ENCODE data around the gene SLC6A2.

SLC6A2 gene

DNA sequence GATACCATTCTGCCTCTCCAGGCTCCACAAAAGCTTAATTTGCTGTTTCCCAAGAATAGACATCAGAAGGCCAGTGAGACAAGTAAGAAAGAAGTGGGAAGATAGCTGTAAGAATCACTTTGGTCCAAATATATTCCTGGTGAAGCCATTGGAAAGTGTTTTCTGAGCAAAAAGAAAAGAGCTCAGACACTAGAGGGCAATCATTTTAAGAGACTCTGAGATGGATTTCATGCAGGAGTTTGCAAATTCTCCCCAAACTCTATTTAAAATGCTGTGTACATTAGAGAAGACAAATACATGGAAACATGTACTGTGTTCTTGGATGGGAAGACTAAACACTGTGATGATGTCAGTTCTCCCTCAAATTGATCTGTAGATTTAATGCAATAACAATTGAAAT, 8.0 kb upstream of the SLC6A2 start:
- DNase-seq, result no peak

DNA sequence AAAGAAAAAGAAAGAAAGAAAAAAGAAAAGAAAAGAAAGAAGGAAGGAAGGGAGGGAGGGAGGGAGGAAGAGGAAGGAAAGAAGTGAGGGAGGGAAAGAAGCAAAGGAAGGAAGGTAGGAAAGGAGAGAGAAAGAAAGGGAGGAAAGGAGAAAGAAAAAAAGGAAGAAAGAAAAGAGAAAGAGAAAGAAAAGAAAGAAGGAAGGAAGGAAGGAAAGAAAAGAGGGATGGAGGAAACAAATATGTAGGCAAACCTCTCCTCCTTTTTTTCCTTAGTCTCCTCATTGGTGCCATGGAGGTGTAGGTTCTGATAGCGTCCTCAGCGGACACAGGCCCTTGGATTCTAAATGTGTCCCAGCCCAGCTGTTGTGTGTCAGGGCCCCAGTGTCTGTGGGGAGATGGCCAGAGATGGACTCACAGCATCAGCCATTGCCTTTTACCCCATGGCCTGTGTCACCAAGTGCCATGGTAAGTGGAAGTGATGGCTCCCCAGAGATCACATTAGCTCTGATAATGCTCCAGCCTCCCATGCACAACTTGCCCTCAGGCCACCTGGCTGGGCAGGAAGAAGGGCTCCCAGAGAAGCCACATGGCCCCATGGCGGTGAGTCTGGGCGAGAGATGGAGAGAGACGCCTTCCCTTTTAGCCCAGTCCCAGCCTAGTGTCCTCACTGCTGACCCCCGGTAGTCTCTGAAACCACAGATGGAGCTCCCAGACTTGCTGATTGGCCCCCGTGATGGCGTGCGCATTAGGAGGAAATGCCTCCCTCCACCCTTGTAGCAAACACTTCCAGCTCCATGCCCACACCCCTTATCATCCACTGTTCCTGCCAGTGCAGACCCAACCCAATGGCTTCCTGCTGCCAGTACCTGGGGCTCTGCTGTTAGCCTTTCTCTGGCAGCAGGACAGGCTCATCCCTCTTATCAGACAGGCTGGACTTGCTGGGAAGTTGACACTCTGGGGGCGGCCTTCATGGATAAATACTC, 3.7 kb upstream of the SLC6A2 start:
- no peak for DNase-seq

DNA sequence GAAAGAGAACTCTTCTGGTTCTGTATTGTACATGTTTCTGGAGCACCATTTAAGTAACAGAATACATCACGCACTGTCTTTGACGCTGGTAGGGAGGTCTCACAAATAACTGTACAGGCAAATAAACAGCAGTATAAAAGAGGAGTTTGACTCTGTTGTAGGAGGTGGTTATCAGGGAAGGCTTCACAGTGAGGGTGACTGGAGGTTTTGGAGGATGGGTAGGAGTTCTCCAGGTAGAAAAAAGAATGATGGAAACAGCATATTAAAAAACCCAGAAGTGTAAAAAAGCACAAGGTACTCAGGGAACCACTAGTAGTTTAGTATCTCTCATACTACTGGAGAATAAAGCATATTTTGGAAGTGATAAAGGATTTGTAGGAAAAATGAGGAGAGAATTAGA, 2.7 kb upstream of the SLC6A2 start:
- no peak for DNase-seq

DNA sequence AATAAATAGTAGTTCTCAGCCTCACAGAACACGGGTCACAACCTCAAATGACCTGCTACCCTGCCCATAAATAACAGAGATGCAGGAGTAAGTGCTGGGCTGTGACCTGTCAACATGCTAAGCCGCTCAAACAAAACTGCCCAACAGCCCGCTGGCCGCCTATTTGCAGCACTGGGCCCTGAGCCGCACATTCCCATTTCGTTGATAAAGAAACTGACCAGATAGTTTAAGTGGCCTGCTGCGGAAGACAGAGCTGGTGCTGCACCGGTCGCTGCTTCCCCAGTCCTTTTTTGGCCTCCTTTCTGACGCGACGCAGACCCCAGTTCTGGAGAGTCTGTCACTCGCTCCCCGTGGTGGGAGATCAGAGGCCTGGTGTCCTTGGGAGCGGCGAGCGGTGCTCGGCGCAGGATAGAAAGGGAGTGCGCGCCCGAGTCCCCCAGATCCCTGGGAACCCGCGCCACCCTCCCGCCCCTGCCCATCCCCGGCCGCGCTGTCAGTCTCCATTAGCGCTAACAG, 349 bp upstream of the SLC6A2 start:
- no peak for DNase-seq

DNA sequence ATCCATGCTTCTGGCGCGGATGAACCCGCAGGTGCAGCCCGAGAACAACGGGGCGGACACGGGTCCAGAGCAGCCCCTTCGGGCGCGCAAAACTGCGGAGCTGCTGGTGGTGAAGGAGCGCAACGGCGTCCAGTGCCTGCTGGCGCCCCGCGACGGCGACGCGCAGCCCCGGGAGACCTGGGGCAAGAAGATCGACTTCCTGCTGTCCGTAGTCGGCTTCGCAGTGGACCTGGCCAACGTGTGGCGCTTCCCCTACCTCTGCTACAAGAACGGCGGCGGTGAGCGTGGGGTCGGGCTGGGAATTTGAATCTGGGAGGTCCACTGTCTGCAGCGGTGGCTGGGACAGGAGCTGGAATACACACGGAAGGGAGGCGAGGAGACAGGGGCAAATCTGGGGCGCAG, 904 bp downstream of the SLC6A2 start:
- DNase-seq, result no peak

DNA sequence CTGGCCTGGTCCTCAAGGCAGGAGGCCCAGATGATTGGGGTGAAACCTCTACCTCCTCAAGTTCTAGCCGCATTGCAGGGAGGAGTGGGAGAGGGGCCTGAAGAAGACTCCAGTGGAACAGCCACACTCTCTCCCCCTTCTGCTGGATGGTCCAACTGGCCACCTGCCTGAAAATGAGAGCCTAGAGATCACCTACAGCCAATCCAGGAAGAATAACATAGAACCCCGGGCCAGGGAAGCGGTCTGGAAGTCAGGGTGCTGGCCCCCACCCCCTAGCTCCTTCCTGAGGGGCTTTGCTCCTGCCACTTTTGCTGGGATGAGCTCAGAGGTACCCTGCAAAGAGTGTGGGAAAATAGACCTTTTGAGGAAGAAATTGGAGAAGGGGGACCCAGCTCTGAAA, 1.8 kb downstream of the SLC6A2 start:
- no peak for DNase-seq

DNA sequence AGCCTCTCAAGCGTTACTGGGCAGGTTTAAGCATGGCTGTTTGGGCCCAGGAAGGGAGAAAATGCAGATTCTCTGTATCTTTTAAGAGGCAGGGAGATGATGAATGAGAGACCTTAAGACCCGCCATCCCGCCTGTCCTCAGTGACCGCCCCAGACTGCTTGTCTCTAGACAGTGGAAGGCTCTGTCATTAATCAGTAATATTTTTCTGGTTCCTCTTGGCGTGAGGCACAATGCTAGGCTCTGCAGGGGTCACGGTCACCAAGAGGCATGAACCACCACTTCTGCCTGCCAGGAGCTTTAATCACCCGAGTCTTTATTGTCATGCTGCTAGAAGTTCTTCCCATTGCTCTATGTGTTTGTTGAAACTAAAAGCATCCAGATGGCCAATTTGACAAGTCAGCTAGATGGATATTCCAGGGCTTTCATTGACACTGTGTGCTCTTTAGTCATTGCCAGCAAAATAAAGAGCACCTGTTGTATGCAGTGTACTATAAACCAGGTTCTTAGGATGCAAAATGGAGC, 3.2 kb downstream of the SLC6A2 start:
- DNase-seq, result no peak

DNA sequence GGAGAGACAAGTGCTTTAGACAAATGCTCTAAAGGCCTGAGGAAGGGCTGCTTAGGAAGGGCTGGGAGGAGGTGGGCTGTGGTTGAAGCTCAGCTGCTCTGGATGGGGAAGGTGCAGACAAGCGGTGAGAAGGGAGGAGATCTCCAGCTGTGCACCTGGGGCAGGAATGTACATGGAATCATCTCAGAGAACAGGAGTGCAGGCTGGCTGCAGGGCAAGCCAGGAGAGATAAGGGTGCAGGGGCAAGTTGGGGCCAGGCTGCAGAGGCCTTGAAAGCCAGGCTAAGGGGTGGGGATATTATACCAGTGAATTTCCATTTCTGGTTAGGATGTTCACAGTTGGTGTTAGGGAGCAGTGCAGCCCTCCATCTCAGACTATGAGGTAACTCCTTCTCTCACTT, 4.2 kb downstream of the SLC6A2 start:
- no peak for DNase-seq

DNA sequence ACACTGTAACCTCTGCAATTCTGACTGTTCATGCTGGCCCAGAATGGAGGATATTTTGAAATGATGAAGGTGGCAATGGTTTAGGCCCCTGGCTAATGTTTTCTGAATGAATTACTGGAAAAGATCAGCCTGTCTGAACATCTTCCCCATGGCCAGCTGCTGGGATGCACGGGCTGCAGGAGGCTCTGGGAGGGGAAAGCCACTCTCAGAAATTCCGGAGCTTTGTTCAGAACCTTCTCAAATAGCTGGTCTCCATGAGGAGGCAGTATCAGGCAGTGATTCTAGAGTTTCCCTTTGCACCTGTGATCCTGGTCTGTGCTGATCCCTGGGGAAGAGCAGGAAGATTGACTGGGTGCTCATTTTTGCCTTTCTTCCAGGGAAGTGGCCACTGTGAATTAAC, 5.0 kb downstream of the SLC6A2 start:
- DNase-seq, result no peak

DNA sequence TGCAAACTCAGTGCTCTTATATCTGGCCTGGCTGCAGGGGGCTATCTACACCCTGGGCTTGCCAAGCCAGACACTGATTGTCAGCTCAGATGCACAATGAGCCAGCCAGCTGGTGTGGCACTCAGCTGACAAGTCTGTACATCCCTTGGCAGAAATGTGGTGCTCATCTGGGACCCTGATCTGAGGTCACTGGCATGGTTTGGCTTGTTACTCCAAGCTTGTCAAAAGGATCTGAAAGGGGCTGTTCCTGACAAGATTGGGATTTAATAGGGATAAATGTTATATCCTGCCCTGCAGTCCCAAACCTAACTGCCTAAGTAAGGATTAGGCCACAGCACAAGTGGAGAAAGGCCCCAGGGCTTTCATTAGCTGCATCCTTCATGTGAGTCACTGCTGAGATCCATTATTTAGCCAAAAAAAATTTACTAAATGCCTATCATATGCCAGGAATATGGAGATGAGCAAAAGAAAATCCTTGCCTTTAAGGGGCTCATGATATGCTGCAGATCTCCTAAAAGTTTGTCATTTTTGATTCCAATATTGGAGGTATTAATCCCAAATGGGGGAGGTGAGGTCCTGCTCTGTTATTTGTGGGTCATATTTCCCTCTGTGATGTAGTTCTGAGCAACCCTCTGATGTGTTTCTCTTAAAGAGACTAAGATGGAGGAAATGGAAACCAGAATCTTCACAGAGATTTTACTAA, 6.3 kb downstream of the SLC6A2 start:
- DNase-seq, result no peak

DNA sequence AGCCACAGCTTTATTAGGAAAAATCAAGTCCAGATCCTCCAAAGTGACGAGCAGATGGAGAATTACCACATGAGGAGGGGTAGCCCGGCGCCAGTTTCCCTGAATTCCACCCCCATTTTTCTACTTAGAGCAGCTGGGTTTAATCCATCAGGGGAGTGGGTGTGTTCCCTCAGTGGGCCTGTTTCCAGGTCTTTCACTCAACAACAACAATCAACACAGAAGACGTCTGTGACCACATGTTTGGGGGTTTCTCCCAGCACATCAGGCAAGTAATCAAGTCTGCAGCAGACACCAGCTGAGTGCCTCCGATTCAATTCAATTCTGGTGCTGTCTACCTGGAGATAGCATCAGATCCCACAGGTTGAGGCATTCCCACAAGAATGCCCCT, 6.8 kb downstream of the SLC6A2 start:
- DNase-seq, result no peak

DNA sequence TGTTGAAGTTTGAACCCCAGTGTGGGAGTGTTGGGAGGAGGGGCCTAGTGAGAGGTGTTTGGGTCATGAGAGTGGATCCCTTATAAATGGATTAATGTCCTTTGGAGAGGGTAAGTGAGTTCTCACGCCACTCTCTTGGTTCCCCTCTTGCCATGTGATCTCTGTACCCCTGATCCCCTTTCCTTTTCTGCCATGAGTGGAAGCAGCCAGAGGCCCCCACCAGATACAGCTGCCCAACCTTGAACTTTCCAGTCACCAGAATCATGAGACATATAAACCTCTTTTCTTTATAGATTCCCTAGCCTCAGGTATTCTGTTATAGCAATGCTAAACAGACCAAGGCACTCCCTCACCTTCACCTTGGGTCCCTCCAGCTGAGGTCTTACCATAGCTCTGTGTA, 7.4 kb downstream of the SLC6A2 start:
- DNase-seq, result no peak

DNA sequence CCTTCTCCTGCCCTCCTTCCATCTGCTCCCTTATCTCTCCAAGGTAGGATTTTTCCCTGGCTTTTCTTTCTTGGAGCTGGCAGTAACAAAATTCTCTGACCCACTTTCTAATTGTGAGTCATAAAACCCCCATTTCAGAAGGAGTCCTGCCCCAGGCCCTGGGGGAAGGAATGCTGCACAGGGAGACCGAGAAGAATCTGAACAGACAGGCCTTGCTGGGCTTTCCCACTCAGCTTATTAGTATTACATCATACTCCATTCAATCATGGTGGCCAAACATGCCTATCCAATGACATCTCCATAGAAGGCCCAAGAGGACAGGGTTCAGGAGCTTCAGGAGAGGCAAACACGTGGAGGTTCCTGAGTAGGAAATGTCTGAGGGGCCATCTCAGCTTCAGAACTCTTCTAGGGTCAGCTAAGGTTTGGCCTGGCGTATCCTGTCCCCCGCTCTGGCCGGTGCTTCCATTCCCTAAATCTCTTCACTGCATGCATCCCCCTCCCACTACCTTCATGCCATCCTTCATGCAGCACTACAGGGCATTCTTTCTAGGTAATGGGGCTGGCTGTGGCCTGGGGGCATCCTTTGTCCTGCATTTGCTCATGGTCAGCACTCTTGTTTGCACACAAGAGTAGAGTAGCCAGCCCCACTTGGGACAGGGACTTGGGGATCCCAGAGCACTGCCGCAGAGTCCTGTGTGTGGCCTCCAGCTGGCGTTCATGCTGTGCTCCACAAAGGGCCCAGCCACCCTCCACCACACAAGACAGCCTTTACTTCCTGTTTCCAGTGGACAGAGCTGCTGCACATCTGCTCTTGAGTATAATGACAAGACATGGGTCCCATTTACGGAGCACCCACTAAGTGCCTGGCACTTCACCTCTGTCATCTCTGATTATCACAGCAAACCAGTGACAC, 8.2 kb downstream of the SLC6A2 start:
- DNase-seq, result no peak

DNA sequence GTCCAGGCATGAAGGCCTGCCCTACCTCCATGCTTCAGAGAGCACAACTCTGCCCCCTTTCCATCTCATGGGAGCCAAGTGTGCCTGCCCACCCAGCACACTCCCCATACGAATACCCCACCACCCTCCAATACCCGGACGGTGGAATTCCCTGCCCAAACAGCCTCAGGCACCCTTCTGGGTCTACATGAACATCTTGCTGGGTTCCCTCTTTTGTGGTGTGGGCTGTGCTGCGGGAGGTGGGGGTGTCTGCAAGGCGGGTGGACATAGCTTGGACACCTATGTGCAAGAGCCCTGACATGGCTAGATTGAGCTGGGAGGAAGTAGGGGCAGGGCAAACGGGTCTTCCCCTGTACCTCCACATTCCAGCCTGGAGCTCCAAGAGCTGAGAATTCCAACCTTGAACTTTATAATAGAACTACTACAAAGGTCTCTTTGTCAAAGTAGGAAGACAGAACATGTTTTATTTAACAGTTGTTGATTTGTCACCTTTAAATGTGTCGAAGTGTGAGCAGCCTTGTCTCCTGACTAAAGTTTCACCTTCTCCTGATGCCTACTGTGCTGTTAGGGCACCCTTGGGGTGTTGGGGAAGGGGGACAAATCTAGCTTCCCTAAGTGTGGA, 9.1 kb downstream of the SLC6A2 start:
- no peak for DNase-seq

DNA sequence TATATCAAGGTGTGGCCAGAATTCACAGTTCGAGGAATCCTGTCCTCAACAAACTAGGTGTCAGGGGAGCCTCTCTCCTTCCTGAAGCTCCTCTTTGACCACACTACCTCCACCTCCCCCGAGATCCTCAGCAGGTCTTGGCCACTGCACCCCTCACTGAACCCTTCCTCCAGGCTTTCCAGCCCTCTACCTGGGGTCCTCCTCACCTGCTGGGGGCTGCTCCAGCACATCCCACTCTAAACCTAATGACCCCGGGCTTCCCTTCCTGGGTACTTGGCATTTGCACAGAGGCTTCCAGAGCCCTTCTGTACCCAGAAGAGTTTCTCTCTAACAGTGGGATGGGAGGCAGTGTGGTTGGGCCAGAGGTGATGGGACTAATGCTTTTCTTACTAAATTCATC, 9.7 kb downstream of the SLC6A2 start:
- DNase-seq, result no peak

DNA sequence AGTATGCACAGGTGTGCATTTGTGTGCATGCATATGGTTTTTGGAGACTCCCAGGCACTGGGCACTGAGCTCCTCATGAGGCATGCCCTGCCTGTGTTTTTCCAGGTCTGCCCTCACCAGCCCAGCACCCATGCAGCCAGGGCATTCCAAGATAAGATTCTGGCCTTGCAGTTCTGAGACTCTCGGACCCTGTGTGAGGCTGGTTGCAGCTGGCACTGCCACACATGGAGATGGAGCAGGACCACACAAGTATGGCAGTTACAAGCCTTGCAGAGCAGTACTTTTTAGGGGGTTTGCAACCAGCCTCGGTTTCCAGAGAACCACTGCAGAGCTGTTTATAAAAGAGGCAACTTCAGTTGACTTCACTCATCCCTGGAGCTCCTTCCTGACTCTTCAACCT, 10.2 kb downstream of the SLC6A2 start:
- DNase-seq, result no peak

DNA sequence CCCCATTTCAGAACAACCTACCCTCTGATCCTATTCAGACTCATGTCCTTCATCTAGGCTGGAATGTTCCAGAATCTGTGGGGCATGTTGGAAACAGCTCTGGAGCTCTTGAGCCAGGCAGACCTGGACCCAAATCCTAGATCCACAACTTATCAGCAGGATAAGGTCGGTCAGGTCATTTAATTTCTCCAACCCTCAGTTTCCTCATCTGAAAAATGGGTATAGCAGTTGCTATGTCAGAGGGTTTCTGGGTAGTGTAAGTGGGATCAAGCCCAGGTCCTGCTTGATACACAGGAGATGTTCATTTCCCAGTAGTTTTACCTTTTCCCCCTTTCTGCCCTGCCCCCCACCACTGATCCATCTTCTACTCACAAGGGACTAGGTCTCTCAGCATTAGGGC, 12.0 kb downstream of the SLC6A2 start:
- DNase-seq, result no peak

DNA sequence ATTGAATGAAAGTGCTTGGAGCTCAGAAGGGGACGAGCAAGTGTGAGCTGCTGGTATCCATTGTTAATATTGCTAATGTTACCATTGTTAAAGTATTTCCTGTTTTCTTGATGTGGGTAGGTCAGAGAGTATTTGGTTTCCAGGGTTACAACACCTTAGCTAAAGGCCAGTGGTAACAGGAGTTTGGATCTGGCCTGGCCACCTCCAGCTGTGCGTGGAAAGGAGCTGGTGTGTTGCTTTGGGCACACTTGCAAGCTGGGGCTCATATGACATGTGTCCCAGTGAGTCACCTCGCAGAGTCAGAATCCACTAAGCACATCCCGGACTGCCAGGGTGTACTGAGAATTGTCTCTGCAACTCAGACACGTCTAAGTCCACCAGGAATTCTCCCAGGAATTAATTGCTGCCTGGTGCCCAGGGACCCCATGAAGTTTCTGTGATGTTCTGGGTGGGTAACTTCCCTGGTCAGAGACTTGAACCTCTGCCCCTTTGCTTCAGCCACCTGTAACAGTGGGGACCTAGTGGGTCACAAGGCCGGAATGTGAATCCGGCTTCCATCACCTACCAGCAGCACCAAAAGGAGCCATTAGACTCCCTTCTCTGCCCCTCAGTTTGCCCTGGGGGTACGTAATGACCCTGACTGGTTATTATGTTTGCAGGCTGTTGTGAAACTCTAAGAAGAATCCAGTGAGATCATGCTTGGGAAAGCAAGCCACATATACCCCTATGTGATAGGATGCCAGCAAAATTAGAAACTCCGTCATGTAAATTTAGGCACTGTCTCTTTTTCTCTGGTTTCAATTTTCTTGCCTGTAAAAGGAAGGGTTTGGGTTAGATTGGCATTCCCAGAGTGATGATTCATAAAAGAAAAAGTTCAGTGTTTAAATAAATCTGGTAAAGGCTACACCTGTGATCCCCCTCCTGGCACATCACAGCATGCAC, 12.8 kb downstream of the SLC6A2 start:
- no peak for DNase-seq

DNA sequence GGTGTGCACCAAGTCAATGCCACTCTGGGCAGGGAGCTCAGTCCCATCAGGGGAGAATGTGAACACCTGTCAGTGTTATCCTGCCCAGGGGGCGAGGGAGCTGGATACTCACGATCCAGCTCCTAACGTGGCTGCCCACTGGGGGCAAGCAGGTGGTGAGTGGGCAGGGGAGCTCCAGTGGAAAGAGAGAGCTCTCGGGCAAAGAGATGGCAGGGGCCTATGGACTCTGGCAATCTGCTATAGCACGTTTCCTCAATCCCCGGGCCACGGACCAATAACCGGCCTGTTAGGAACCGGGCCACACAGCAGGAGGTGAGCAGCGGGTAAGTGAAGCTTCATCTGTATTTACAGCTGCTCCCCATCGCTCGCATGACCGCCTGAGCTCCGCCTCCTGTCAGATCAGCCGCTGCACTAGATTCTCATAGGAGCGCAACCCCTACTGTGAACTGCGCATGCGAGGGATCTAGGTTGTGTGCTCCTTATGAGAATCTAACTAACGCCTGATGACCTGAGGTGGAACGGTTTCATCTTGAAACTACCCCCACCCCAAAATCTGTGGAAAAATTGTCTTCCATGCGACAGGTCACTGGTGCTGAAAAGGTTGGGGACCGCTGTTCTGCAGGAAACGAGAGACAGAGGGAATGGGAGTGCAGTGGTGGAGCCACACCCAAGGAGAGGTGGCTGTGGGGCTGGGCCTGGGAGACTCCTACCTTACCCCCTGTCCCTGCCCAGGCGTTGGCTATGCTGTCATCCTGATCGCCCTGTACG, 15.6 kb downstream of the SLC6A2 start:
- DNase-seq, result no peak

DNA sequence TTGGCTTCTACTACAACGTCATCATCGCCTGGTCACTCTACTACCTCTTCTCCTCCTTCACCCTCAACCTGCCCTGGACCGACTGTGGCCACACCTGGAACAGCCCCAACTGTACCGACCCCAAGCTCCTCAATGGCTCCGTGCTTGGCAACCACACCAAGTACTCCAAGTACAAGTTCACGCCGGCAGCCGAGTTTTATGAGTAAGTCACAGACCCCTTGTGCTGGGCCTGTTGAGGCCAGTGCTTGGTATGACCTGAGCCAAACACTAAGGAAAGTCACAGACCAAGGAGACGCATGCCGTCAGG, 16.1 kb downstream of the SLC6A2 start:
- no peak for DNase-seq

DNA sequence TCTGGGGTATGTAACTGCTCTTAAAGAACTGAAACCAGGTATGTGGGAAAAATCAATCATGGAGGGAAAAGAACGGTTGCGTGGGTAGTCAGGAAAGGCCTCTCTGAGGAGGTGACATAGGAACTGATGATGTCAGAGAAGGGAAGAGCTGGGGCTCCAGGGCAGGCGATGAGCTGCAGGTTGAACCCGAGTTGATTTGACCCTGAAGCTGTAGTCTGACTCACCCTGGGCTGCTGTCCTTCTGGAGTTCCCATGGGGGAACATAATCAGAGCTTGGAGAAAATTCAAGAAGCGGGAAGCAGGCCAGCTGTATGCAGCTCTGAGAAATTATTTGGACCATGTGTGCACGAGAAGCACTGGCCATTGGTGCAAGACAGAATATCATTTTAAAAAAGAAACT, 16.7 kb downstream of the SLC6A2 start:
- no peak for DNase-seq

Data from activated CD4-positive, CD25-positive, alpha-beta regulatory T cell treated with anti-CD3 and anti-CD28 coated beads, Interleukin-2, amount 50 U/mL, for 72 hours (primary cell).